Measurements from ENCODE around the gene CDK17.

CDK17 gene

DNA sequence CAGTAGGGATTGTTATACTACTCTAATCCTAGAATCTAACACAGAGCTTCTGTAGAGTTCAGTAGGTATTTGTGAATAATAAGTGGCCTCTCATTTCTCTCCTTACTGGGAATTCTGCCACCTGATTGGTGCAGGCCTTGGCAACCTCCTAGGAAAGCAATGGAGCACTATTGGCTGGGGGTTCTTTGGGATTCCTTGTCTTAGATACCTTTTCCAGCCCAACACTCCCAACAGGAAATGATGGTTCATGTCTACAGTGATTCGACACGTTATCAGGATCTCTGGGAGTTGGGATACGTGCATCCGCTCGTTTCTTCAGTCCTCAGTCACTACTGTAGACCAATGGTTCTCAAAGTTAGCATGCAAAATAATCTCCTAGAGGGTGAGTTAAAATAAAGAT is 138.7 kb downstream of the CDK17 start:
- DNase-seq (ENCODE audit: low read depth in 2 of 2) = no peak

DNA sequence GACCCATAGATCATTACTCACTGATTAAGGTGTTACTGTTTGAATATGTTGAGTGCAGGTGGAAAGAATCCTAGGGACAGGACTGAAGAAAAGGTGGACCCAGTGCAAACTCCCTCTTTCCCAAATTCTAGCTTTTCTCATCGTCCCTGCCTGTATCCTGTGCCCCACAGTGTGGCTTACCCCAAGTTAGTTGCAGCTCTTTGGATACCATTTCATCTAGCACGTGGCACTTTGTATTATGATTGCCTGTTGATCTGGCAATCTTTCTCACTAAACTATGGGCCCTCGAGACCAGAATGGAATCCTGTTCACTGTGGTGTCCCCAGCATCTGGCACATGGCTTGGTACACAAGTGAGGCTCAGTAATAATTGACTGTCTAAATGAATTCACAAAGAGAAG is 139.6 kb downstream of the CDK17 start:
- no peak for DNase-seq (ENCODE audit: low read depth in 2 of 2)

GRCh38 chr12:96260231-96260630 is 140.0 kb downstream of the CDK17 start:
- no peak for DNase-seq (ENCODE audit: low read depth in 2 of 2)

DNA sequence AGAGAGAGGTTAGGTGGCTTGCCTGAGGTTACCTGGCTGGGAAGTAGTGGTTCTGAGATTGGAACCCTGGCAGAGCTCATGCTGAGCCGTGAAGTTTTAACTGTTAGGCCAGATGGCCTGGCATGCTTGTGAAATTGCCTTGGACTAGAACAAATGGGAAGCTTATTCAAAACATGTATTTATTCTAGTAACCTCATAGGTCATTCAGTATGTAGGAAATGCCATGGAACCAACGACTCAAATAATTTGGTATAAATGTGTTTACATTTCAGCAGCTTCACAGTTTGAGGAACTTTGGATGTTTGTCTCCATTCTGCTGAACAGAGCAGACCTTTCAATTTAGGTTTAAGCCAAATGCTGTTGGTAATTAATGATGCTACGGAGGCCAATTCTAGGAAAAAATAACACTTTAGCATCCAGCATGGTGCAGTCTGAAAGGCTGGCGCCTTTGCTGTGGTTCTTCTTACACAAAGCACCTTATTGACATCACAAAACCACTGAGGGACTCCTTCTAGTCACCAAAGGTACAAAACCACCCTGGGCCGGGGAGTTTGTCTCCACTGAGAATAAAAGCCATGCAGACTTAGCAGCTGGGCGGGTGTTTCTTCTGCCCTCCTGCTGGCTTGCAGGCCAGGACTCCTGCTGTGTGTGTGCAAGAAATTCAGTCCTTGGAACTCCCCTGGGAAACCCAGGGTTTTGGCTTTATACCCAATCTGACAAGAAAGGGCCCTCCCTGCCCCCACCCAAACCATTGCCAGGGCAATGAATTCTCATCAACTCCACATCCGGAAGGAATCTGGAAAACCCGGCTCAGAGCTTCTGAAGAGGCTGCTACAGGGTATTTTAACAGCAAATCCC is 141.9 kb downstream of the CDK17 start:
- DNase-seq (ENCODE audit: low read depth in 2 of 2) = no peak

DNA sequence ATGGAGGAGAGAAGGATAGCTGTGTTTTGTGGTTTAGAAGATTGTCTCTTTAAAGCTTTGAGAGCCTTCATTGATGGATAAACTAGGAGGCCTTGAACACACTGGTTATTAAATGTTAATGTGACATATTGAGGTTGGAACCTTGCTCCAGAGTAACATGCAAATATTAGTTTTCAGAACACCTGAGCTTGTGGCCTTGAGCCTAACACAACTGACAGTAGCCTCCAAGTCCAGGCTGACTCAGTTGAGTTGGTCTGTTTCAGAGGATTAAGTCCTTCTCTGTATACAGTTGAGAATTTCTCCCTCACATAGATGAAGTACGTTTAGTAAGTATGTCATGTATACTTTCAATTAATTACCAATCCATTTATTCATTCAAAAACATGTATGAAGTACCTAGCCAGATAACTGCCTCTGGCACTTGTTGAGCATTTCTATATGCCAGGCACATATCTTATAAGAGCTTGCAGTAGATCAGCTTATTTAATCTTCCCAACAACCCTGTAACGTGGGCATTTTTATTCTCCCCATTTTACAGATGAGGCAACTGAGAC is 142.6 kb downstream of the CDK17 start:
- no peak for DNase-seq (ENCODE audit: low read depth in 2 of 2)

DNA sequence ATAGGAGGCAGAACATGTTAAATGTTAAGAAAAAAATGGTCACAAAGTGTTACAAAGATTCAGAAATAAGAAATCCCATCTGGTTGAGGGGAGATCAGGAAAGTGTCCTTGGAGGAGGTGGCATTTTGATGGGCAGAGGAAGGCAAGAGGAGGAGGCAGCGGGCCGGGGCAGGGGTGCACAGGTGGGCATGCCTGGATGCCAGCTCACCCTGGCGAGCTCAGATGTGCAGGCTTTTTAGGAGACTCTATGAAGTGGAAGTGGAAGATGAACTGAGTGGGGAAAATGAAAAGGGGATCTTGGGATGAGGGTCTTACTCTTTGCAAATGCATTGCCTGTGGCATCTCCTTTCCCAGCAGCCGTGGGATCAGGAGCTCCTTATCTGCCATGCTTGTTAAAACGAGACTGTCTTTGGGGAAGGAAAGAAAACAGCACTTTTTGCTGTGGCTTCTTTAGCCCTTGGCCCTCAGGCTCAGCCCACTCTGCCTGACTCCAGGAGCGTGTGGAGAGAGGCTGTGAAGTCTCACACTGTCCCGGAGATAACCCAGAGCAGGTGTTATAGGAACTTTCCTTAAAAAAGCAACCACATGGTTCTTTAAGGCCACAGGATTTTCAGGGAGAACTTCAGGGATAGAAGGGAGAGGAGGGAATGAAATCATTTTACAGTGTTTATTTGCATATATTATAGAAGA is 143.4 kb downstream of the CDK17 start:
- no peak for DNase-seq (ENCODE audit: low read depth in 2 of 2)

DNA sequence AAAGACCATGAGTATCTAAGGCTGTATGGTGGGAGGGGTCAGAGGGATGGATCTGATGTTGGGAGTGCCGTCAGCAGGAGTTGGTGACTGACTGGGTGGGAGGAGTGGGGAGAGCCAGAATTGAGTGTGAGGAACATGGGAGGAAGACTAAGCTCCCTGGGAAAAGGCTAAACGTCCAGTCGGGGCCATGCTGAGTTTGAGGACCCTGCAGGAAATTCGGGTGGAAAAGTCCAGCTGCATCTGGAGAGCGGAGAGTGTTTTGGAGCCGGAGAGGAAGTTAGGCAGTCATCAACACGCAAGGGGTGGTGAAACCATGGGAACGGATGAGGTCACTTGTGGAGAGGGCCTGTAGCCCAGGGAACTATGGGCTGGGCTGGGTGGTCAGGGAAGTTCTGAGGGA is 145.2 kb downstream of the CDK17 start:
- DNase-seq (ENCODE audit: low read depth in 2 of 2) = no peak

DNA sequence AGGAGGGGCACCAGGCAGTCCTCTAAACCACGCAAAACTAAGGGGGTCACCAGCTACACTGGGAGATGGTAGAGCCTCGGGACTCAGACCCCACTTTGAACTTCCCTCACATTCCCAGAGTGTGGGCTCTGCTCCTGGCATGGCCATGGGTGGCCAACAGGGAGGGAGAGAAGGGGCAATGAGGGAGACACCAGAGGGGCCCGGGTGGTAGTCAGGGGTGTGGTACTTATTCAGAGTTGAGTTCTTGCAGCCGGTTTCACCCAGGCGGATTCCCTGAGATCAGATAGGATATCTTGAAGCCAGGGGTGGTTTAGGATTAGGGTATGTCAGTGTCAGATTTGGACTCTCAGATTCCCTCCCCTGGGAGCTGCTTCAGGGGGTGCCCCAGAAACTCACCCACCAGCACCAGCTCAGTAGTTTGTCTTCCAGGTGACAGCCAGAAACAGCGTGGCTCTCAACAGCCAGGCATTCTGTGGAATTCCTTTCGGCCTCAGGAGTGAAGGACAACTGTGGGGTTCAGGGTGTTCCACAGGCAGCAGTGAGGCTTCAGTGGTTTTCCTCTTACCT is 150.0 kb downstream of the CDK17 start:
- no peak for DNase-seq (ENCODE audit: low read depth in 2 of 2)

DNA sequence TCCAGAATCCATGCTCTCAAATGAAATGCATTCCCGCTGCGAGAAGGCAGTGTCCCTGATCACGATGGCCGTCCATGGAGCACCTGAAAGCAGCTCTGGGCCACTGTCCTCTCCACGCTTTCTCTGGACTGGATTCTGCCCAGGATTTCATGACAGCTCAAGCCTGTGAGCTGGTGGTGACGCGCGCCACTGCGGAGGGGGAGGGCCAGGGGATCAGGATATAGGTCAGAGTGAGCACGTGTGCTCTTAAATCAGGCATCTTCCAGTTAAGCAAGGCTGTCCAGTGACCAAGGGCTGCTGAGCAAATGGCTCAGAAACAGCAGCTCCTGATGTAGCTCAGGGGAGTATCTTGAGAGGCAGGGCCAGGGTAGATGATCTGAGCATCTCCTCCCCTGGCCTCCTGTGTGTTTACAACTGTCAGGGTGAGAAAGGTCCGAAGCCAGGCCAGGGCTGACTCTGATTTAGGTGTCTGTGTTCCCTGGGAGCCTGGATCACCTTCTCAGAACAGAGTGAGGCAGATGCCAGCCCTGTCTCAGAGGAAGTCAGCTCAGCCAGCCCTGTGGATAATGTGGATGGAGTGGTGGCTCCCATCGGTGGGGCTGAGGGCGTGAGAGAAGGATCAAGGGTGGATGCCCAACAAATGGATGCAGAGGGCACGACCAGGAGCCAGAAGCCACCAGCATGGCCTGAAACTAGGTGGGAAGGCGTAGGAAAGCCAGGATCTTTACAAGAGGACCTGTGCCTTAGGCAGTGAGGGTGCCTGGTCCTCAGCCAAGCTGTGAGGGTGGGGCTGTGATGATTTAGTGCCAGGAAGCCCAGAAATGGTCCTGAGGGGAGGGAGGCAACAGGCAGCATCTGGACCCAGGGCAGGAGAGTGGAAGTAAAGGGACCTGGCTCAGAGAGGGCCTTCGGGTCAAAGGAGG is 150.8 kb downstream of the CDK17 start:
- DNase-seq (ENCODE audit: low read depth in 2 of 2) = no peak

- no peak for DNase-seq (ENCODE audit: low read depth in 2 of 2)
These were observed 151.9 kb downstream of the CDK17 start for GRCh38 chr12:96248136-96248931.

- DNase-seq (ENCODE audit: low read depth in 2 of 2) = no peak
These were observed 152.7 kb downstream of the CDK17 start for GRCh38 chr12:96247563-96247962.

- no peak for DNase-seq (ENCODE audit: low read depth in 2 of 2)
These were observed 153.2 kb downstream of the CDK17 start for GRCh38 chr12:96246926-96247505.

- no peak for DNase-seq (ENCODE audit: low read depth in 2 of 2)
These were observed 155.4 kb downstream of the CDK17 start for GRCh38 chr12:96244826-96245225.

- DNase-seq (ENCODE audit: low read depth in 2 of 2) = no peak
These were observed 157.6 kb downstream of the CDK17 start for GRCh38 chr12:96242597-96242996.

DNA sequence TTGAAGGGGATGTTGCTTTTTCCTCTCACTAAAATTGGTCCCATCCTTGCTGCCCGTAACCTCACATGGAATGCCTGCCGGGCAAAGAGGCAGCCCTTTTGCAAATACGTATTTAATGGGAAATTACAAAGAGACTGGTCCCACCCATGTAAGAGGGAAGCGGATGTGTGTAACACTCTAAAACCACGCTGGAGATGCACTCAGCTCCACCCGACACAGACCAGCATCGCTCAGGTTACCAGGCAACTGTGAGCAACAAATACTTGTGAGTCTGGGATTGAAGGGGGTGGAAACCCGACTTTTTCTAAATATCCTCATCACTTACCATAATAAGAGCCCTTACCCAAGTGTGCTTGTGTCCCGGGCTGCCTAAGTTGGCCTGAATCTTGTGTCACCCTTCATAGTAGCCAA is 158.4 kb downstream of the CDK17 start:
- peak; percentile 41 to 47 for DNase-seq (ENCODE audit: low read depth in 2 of 2)

GRCh38 chr12:96241431-96241830 is 158.8 kb downstream of the CDK17 start:
- no peak for DNase-seq (ENCODE audit: low read depth in 2 of 2)

DNA sequence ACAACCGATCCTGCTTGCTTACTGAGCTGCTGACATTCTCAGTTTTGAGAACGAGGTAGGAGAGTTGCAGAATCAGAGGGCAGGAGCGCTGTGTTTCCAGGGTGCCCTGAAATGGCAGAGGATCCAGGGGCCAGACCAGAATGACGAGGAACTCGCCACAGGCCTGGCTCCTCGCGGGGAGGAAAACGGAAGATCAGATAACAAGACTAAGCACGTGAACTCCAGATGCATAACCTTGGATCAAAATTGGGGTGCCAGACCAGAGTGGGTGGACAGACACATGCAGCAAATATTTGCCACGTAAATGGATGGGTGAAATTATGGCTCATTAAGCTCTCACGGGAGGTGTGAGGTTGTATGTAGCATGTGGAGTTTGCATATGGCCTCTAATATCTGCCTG is 159.6 kb downstream of the CDK17 start:
- no peak for DNase-seq (ENCODE audit: low read depth in 2 of 2)

GRCh38 chr12:96239711-96240635 is 160.3 kb downstream of the CDK17 start:
- no peak for DNase-seq (ENCODE audit: low read depth in 2 of 2)

- no peak for DNase-seq (ENCODE audit: low read depth in 2 of 2)
These were observed 161.7 kb downstream of the CDK17 start for GRCh38 chr12:96238336-96239047.
